Embryonic facial prominence (tissue), 1 donor: ENCODE data around the gene OR1L8.
"Not testable (repeated sequence)": the region's sequence is repeated elsewhere in the genome, so short reads cannot be mapped to it uniquely, and the experiment has no call there.

Source experiments
- DNase-seq: peaks from one replicate; pipeline ENCODE4 v3.0.0-alpha.2; 2016; ENCODE audit errors: extremely low spot score

OR1L8 gene, protein sequence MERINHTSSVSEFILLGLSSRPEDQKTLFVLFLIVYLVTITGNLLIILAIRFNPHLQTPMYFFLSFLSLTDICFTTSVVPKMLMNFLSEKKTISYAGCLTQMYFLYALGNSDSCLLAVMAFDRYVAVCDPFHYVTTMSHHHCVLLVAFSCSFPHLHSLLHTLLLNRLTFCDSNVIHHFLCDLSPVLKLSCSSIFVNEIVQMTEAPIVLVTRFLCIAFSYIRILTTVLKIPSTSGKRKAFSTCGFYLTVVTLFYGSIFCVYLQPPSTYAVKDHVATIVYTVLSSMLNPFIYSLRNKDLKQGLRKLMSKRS

GRCh38 chr9:122583284-122583683, at the start of gene OR1L8:
Gene OR1L8, minus strand, starts transcription at chr9:122583384. Its CDS starts 14,907 bp downstream, at chr9:122568477.
- not testable (repeated sequence) for DNase-seq

GRCh38 chr9:122619996-122620395, 36.8 kb upstream of the OR1L8 start:
- DNase-seq = no peak

- no peak for DNase-seq
Measured at GRCh38 chr9:122614362-122614761, 31.2 kb upstream of the OR1L8 start, which contains the start of gene OR1Q1. Gene OR1Q1, plus strand, starts transcription at chr9:122614738. Its CDS starts 0 bp downstream, at chr9:122614738.

- DNase-seq = no peak
Measured at GRCh38 chr9:122609804-122610203, 26.6 kb upstream of the OR1L8 start.

DNA sequence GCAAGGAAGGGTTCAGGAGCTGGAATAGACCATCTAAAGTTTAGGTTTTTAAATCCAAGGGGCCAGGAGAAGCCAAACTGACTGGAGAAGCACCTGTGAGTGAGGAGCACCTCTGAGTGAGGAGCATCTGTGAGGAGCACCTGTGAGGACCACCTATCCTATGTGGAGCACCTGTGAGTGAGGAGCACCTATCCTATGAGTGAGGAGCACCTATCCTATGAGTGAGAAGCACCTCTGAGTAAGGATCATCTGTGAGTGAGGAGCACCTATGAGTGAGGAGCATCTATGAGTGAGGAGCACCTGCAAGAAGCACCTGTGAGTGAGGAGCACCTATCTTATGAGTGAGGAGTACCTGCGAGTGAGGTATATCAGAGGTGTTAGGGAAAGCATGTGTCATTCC, 23.4 kb upstream of the OR1L8 start:
- no peak for DNase-seq

DNA sequence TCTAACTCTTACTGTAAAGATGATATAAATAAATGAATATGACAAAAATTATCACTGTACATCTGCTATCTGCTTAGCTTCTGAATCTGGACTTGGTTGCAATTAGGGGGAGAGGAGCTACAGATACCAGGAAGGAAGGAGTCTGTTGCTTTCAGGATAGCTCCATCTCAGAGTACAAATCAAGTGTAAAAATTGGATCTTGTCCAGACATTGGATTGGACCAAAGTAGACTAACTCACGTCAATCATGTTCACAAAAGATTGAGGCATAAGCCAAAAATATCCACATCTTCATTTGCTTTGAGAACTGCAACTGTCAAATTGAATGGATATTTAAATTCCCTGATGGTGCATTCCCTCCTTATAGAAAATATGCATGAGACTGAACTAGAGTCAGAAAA, 22.5 kb upstream of the OR1L8 start:
- DNase-seq = no peak

GRCh38 chr9:122580360-122580759, 2.8 kb downstream of the OR1L8 start:
- DNase-seq = no peak

DNA sequence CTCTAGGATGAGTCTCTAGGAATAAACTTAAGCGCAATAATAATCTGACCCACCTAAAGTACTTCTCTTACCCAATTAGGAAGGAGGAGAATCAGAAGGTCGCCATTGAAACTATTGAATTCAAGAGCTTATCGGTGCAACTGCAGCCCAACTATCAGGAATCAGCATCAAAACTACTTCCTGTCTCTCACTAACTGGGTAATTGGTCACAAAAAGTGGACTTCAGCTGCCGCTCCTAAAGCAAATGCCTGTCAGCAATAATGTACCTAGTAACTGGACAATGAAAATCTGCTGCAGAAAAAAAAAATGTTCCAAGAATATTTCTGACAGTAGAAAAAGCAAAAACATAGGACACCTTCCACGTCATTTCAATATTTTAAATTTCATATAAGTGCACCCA, 3.3 kb downstream of the OR1L8 start:
- DNase-seq = no peak

DNA sequence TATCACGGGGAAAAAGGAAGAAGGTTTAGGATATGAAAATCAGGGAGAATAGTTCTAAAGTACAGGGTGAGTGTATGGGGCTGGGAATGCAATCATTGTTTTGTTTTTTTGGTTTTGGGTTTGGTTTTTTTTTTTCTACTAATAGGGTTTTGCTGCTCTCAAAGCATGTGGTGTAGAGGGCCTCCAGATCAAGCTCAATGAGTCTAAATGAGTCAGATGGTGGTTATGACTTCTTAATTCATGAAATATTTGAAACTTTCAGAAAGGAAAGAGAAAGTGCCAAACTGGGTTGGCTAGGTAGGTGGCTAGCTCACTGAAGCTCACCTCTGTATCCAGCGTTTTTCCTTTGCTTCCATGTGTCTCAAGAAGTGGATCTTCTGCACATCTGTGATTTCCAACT, 10.7 kb downstream of the OR1L8 start:
- no peak for DNase-seq

DNA sequence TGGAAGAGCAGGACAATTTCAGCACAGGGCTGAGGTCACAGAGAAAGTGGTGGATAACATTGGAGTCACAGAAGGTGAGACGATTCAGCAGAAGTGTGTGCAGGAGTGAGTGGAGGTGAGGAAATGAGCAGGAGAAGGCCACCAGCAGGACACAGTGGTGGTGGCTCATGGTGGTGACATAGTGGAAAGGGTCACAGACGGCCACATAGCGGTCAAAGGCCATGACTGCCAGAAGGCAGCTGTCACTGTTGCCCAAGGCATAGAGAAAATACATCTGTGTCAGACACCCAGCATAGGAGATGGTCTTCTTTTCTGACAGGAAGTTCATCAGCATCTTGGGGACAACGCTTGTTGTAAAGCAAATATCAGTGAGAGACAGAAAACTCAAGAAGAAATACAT, 15.3 kb downstream of the OR1L8 start:
- no peak for DNase-seq

- no peak for DNase-seq
Measured at GRCh38 chr9:122562134-122562760, 20.9 kb downstream of the OR1L8 start.

DNA sequence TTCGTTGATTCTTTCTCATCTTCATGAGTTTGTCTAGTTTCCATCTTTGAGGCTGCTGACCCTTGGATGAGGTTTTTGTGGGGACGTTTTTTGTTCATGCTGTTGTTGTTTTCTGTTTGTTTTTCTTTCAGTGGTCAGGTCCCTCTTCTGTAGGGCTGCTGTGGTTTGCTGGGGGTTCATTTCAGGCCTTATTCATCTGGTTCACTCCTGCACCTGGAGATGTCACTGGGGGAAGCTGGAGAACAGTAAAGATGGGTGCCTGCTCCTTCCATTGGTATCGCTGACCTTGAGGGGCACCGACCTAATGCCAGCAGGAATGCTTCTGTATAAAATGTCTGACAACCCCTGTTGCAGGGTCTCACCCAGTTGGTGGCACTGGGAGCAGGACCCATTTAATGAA, 21.7 kb downstream of the OR1L8 start:
- DNase-seq = no peak

- DNase-seq = no peak
Measured at GRCh38 chr9:122552812-122553211, 30.4 kb downstream of the OR1L8 start, which contains the start of gene OR1N2. Gene OR1N2, plus strand, starts transcription at chr9:122553112. Its CDS starts 100 bp downstream, at chr9:122553212.

DNA sequence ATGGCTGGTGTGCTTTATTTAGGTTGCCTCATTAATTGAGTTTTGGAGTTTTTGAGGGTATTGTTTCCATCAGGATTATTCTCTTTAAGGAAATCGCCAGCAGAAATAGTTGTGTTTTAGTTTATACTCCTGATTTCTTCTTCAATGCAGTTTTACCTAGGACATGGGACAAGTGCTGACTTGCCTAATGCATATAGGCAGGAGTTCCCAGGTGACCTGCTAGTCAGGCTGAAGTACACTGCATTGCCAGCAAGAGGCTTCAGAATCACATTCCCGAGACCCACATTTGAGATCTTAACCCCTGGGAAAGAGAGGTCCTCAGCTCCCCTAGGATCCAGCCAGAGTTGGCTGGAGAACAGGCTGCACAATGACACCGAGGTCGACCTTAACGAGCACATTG, 31.8 kb downstream of the OR1L8 start:
- no peak for DNase-seq

- no peak for DNase-seq
Measured at GRCh38 chr9:122546196-122546595, 37.0 kb downstream of the OR1L8 start.

DNA sequence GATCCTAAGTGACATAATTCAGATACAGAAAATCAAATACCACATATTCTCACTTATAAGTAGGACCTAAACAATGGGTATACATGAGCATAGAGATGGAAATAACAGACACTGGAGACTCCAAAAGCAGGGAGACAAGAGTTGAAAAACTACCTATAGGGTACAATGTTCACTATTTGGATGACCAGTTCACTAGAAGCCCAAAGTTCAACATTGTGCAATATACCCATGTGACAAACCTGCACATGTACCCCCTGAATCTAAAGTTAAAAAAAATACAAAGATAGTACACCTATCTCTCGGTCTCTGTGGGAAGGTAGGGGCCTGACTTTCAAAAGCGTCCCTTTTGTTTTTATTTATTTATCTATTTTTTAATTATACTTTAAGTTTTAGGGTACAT, 44.4 kb downstream of the OR1L8 start:
- DNase-seq = no peak

GRCh38 chr9:122537066-122537465, 46.1 kb downstream of the OR1L8 start:
- not testable (repeated sequence) for DNase-seq

GRCh38 chr9:122536134-122536533, 47.0 kb downstream of the OR1L8 start:
- no peak for DNase-seq

GRCh38 chr9:122531157-122531556, 52.0 kb downstream of the OR1L8 start:
- not testable (repeated sequence) for DNase-seq

GRCh38 chr9:122527193-122527592, 56.0 kb downstream of the OR1L8 start, which contains the start of gene OR1N1:
Gene OR1N1, minus strand, starts transcription at chr9:122527293. Its CDS starts 0 bp downstream, at chr9:122527293.
- DNase-seq = no peak

- DNase-seq = no peak
Measured at GRCh38 chr9:122526602-122527001, 56.6 kb downstream of the OR1L8 start.

DNA sequence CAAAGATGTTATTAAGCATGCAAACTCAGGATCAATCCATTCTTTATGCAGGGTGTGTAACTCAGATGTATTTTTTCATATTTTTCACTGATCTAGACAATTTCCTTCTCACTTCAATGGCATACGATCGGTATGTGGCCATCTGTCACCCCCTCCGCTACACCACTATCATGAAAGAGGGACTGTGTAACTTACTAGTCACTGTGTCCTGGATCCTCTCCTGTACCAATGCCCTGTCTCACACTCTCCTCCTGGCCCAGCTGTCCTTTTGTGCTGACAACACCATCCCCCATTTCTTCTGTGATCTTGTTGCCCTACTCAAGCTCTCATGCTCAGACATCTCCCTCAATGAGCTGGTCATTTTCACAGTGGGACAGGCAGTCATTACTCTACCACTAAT, 63.8 kb downstream of the OR1L8 start:
- no peak for DNase-seq

DNA sequence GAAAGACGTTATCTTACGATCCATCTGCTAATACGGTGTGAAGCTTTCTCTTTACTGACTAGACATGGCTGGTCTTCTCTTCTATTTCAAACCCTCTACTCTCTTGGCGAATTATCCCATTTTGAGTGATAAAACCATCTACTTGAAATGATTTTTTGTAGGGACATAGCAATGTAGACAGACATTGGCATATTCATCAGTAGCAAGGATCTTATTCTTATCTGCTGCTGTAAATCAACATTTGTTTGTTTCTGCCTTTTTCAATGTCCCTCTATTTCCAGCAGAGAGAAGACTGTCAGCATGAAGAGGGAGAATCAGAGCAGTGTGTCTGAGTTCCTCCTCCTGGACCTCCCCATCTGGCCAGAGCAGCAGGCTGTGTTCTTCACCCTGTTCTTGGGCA, 64.3 kb downstream of the OR1L8 start, which contains the start of gene OR1J4:
OR1J4 (plus strand) TSS at position 301 of the 400 bp plus-strand sequence; CDS start at position 301, 0 bp downstream.
- DNase-seq = no peak
